Thoracic aorta (tissue), 2 donors: ENCODE data around the gene HS6ST3. TPM values are rescaled to one million over a fixed set of nuclear protein-coding genes. Genes with fewer than 3 reads are reported as not detected.

Experiments used
- ATAC-seq: fragments of 150-250 bp; one replicate; pipeline ENCODE4 v1.8.0; 2017; ENCODE audit warnings: low read depth; ENCODE audit not compliant: insufficient number of reproducible peaks, low FRiP score
- DNase-seq: peaks from one replicate; pipeline ENCODE4 v3.0.0-alpha.2; 2020; ENCODE audit warnings: low spot score
- H3K27ac ChIP-seq, 2 donors: fragments of 200-600 bp; sonication (generic); 1 replicate in 1 of 2; 2 replicates in 1 of 2; pipeline ENCODE4 v1.5.1; 2016; ENCODE audit warnings: mild to moderate bottlenecking in 2 of 2, moderate library complexity in 2 of 2
- H3K27me3 ChIP-seq: fragments of 200-600 bp; sonication (generic); replicated peaks from 2 replicates; pipeline ENCODE4 v1.6.0; 2016; ENCODE audit warnings: mild to moderate bottlenecking; ENCODE audit not compliant: insufficient read depth
- H3K36me3 ChIP-seq: fragments of 200-600 bp; sonication (generic); one replicate; pipeline ENCODE4 v1.5.1; 2016
- H3K4me1 ChIP-seq, 2 donors: fragments of 200-600 bp; sonication (generic); 1 replicate in 1 of 2; 2 replicates in 1 of 2; pipeline versions ENCODE4 v1.5.1 to v1.6.0; 2016; ENCODE audit warnings: low read depth in 2 of 2, mild to moderate bottlenecking in 1 of 2; ENCODE audit not compliant: control insufficient read depth in 1 of 2
- H3K4me3 ChIP-seq: fragments of 200-600 bp; sonication (generic); 2 replicates; pipeline ENCODE4 v1.5.1; 2016; ENCODE audit warnings: mild to moderate bottlenecking
- H3K9me3 ChIP-seq: fragments of 200-600 bp; sonication (generic); 2 replicates; pipeline ENCODE4 v1.5.1; 2016
- CTCF ChIP-seq: fragments of 200-600 bp; sonication (generic); IDR thresholded peaks from one replicate; pipeline ENCODE4 v1.5.1; 2019; ENCODE audit warnings: antibody characterized with exemption
- total RNA-seq, 2 donors: library from RNA; depleted of rRNA; stranded (reverse); fragments of >200 nt; gene quantifications; one replicate each; pipeline versions ENCODE4 v1.1.0 to v1.2.3, GENCODE V29; 2016

HS6ST3 gene
- total RNA-seq, 2 donors from 2014 or later = 1.1 to 1.8 TPM

GRCh38 chr13:96680898-96681297 is 591.0 kb downstream of the HS6ST3 start:
- no peak for DNase-seq
- TF ChIP-seq CTCF = no peak
- Histone ChIP-seq H3K27ac (no peak overlapping the region), H3K9me3 (no peaks in the 10 kb centered on the region), H3K27me3 (no peaks in the 10 kb centered on the region), H3K4me1 (no peaks in the 10 kb centered on the region), H3K4me3 (no peak overlapping the region), H3K36me3 (no peaks in the 10 kb centered on the region)
- ATAC-seq = no peak

- TF ChIP-seq CTCF = no peak
- H3K27ac ChIP-seq = no peak overlapping the region
- H3K27me3 ChIP-seq = no peaks in the 10 kb centered on the region
- DNase-seq (no peak), ATAC-seq (no peak)
- H3K36me3 ChIP-seq = no peaks in the 10 kb centered on the region
- H3K9me3 ChIP-seq = no peaks in the 10 kb centered on the region
- H3K4me1 ChIP-seq = no peaks in the 10 kb centered on the region
- no peak overlapping the region for H3K4me3 ChIP-seq
Measured at GRCh38 chr13:96681766-96682165, 591.9 kb downstream of the HS6ST3 start.

- H3K4me1 ChIP-seq = no peaks in the 10 kb centered on the region
- no peaks in the 10 kb centered on the region for H3K36me3 ChIP-seq
- H3K4me3 ChIP-seq = no peak overlapping the region
- no peaks in the 10 kb centered on the region for H3K9me3 ChIP-seq
- no peak overlapping the region for H3K27ac ChIP-seq
- no peak for TF ChIP-seq CTCF
- no peak for DNase-seq
- ATAC-seq = no peak
- no peaks in the 10 kb centered on the region for H3K27me3 ChIP-seq
Measured at GRCh38 chr13:96684469-96684868, 594.6 kb downstream of the HS6ST3 start.

GRCh38 chr13:96684907-96685306 is 595.0 kb downstream of the HS6ST3 start:
- Histone ChIP-seq H3K4me1 (no peaks in the 10 kb centered on the region), H3K9me3 (no peaks in the 10 kb centered on the region), H3K27ac (no peak overlapping the region), H3K4me3 (no peak overlapping the region), H3K27me3 (no peaks in the 10 kb centered on the region), H3K36me3 (no peaks in the 10 kb centered on the region)
- DNase-seq (no peak), ATAC-seq (no peak)
- TF ChIP-seq CTCF = no peak

GRCh38 chr13:96686286-96686685 is 596.4 kb downstream of the HS6ST3 start:
- DNase-seq = no peak
- Histone ChIP-seq H3K4me3 (no peak overlapping the region), H3K9me3 (no peaks in the 10 kb centered on the region), H3K36me3 (no peaks in the 10 kb centered on the region), H3K4me1 (no peaks in the 10 kb centered on the region), H3K27ac (no peak overlapping the region), H3K27me3 (no peaks in the 10 kb centered on the region)
- no peak for TF ChIP-seq CTCF
- no peak for ATAC-seq
